ENCODE measurements around the gene PPP3R1. TPM values are rescaled to one million over a fixed set of nuclear protein-coding genes. Genes with fewer than 3 reads are reported as not detected.
A peak's percentile ranks its signal among the peaks of the same experiment; 100 is the strongest.

Gene PPP3R1
- total and polyA plus RNA-seq, 10 of the 15 experiments (the other 5 are each of a cell fraction or from before 2014, with no cell fraction given) = 1.5 to 61.0 (median 15.8) TPM

GRCh38 chr2:68157402-68158133 lies 94.8 kb downstream of the PPP3R1 start, which contains the start of gene PNO1 (continued):
- TF ChIP-seq, protein P1, sequence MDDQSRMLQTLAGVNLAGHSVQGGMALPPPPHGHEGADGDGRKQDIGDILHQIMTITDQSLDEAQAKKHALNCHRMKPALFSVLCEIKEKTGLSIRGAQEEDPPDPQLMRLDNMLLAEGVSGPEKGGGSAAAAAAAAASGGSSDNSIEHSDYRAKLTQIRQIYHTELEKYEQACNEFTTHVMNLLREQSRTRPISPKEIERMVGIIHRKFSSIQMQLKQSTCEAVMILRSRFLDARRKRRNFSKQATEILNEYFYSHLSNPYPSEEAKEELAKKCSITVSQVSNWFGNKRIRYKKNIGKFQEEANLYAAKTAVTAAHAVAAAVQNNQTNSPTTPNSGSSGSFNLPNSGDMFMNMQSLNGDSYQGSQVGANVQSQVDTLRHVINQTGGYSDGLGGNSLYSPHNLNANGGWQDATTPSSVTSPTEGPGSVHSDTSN (IDR thresholded peaks at IDR 0.05; ENCODE audit: insufficient replicate concordance, low read depth, low read length) = no peak
- TF ChIP-seq, protein P2, sequence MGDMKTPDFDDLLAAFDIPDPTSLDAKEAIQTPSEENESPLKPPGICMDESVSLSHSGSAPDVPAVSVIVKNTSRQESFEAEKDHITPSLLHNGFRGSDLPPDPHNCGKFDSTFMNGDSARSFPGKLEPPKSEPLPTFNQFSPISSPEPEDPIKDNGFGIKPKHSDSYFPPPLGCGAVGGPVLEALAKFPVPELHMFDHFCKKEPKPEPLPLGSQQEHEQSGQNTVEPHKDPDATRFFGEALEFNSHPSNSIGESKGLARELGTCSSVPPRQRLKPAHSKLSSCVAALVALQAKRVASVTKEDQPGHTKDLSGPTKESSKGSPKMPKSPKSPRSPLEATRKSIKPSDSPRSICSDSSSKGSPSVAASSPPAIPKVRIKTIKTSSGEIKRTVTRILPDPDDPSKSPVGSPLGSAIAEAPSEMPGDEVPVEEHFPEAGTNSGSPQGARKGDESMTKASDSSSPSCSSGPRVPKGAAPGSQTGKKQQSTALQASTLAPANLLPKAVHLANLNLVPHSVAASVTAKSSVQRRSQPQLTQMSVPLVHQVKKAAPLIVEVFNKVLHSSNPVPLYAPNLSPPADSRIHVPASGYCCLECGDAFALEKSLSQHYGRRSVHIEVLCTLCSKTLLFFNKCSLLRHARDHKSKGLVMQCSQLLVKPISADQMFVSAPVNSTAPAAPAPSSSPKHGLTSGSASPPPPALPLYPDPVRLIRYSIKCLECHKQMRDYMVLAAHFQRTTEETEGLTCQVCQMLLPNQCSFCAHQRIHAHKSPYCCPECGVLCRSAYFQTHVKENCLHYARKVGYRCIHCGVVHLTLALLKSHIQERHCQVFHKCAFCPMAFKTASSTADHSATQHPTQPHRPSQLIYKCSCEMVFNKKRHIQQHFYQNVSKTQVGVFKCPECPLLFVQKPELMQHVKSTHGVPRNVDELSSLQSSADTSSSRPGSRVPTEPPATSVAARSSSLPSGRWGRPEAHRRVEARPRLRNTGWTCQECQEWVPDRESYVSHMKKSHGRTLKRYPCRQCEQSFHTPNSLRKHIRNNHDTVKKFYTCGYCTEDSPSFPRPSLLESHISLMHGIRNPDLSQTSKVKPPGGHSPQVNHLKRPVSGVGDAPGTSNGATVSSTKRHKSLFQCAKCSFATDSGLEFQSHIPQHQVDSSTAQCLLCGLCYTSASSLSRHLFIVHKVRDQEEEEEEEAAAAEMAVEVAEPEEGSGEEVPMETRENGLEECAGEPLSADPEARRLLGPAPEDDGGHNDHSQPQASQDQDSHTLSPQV (IDR thresholded peaks at IDR 0.05) = peak; percentile 95
- 0 out of 2 replicates have a peak, but pooled peaks have one; percentile 3 for TF ChIP-seq HDAC2 (IDR thresholded peaks at IDR 0.05)
- no peak for TF ChIP-seq SMAD5 (IDR thresholded peaks at IDR 0.05; ENCODE audit: low read depth)
- TF ChIP-seq TCF3 (IDR thresholded peaks at IDR 0.05; ENCODE audit: borderline replicate concordance, insufficient read depth, low read depth, low read length) = 0 out of 2 replicates have a peak, but pooled peaks have one; percentile 17
- peak; percentile 54; the same call in 1 of the 2 replicates for TF ChIP-seq CHD2 (IDR thresholded peaks at IDR 0.05; ENCODE audit: borderline replicate concordance, low read depth, low read length)
- peak; percentile 59; the same call in 1 of the 2 replicates for TF ChIP-seq NFIC (IDR thresholded peaks at IDR 0.05; ENCODE audit: low read depth, low read length)
- no peak for TF ChIP-seq PKNOX1 (IDR thresholded peaks at IDR 0.05)
- TF ChIP-seq POLR2A (IDR thresholded peaks at IDR 0.05; ENCODE audit: low read depth, low read length) = peak; percentile 81
- TF ChIP-seq CBX3 (IDR thresholded peaks at IDR 0.05; ENCODE audit: borderline replicate concordance, low read depth) = no peak
- TF ChIP-seq HDGF (IDR thresholded peaks at IDR 0.05) = 0 out of 2 replicates have a peak, but pooled peaks have one; percentile 45
- TF ChIP-seq HCFC1 (IDR thresholded peaks at IDR 0.05; ENCODE audit: low read length) = peak; percentile 69
- TF ChIP-seq SIN3A (IDR thresholded peaks at IDR 0.05; ENCODE audit: low read depth, low read length) = peak; percentile 97
- peak; percentile 56; the same call in 1 of the 2 replicates for TF ChIP-seq YY1 (IDR thresholded peaks at IDR 0.05; ENCODE audit: low read depth, low read length)
- no peak for TF ChIP-seq MTA3 (IDR thresholded peaks at IDR 0.05; ENCODE audit: borderline replicate concordance, low read length)
- TF ChIP-seq STAT1 (conservative IDR thresholded peaks at IDR 0.05) = peak; percentile 83; the same call in 1 of the 2 replicates
- TF ChIP-seq, protein P3, sequence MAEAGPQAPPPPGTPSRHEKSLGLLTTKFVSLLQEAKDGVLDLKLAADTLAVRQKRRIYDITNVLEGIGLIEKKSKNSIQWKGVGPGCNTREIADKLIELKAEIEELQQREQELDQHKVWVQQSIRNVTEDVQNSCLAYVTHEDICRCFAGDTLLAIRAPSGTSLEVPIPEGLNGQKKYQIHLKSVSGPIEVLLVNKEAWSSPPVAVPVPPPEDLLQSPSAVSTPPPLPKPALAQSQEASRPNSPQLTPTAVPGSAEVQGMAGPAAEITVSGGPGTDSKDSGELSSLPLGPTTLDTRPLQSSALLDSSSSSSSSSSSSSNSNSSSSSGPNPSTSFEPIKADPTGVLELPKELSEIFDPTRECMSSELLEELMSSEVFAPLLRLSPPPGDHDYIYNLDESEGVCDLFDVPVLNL (IDR thresholded peaks at IDR 0.05; ENCODE audit: low read depth, low read length) = peak; percentile 66; the same call in 1 of the 2 replicates
- TF ChIP-seq E2F8 (IDR thresholded peaks at IDR 0.05; ENCODE audit: low read depth, partially characterized antibody) = peak; percentile 38
- TF ChIP-seq RFX5 (IDR thresholded peaks at IDR 0.05; ENCODE audit: low read depth, low read length) = no peak
- TF ChIP-seq SUPT20H (IDR thresholded peaks at IDR 0.05; ENCODE audit: borderline replicate concordance, control insufficient read depth, low read depth, low read length) = no peak

Measured in GM12878 (cell line).